Subcutaneous preadipocyte (primary cell): ENCODE results near the gene CBL. TPM values are rescaled to one million over a fixed set of nuclear protein-coding genes. Genes with fewer than 3 reads are reported as not detected.

ENCODE experiments used
- small RNA-seq: library from RNA; depleted of rRNA; stranded (forward); fragments of <200 nt; gene quantifications from one replicate; pipeline ENCODE3, GENCODE V24; 2012
- total RNA-seq: library from RNA; depleted of rRNA; stranded (reverse); fragments of >200 nt; gene quantifications from 2 replicates; pipeline ENCODE4 v1.2.3, GENCODE V29; 2012

Gene CBL
- total RNA-seq = 8.1 and 11.7 TPM in 2 replicates

GRCh38 chr11:119205574-119206510 is at the start of gene CBL:
Gene CBL, plus strand, starts transcription at chr11:119206339. Its CDS starts 79 bp downstream, at chr11:119206418.

DNA sequence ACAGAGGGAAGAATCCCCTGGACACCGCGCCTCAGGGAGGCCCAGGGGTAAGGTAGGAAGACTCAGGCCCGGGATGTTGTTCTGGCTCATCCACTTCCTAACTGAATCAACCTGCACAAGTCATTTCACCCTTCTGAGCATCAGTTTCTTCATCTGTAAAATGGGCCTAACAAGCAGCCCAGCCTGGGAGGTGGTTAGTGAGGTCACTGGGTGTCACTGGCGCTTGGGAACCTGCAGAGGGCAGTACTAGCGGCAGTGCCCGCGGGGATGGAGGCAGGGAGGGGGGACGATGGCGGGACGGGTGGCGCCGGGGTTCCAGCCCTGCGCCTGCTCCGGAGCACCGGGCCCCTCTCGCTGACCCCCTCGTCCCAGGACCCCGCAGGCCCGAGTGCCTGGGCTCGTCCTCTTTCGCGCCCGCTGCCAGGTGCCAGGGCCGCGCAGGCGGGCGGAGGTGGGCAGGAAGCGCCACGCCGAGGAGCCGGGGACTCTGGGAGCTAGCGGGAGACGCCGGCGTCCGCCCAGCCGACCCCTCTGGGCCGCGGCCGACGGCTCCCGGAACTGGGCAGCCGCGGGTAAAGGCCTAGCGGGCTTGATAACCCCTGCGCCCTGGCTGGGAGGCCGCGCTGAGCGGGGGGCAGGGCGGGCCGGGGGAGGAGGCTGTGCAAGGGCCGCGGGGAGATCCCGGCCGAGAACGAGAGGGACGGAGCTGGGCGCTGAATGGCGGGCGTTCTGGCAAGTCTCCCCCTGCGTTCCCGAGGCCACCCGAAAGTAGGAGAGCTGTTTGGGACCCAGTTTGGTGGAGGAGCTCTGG is 37.5 kb upstream of the CBL start, which contains the start of gene NLRX1:
Gene NLRX1 (plus strand): TSS at position 255 of the 811 bp plus-strand sequence. CDS start 2,679 bp downstream, outside the sequence.

DNA sequence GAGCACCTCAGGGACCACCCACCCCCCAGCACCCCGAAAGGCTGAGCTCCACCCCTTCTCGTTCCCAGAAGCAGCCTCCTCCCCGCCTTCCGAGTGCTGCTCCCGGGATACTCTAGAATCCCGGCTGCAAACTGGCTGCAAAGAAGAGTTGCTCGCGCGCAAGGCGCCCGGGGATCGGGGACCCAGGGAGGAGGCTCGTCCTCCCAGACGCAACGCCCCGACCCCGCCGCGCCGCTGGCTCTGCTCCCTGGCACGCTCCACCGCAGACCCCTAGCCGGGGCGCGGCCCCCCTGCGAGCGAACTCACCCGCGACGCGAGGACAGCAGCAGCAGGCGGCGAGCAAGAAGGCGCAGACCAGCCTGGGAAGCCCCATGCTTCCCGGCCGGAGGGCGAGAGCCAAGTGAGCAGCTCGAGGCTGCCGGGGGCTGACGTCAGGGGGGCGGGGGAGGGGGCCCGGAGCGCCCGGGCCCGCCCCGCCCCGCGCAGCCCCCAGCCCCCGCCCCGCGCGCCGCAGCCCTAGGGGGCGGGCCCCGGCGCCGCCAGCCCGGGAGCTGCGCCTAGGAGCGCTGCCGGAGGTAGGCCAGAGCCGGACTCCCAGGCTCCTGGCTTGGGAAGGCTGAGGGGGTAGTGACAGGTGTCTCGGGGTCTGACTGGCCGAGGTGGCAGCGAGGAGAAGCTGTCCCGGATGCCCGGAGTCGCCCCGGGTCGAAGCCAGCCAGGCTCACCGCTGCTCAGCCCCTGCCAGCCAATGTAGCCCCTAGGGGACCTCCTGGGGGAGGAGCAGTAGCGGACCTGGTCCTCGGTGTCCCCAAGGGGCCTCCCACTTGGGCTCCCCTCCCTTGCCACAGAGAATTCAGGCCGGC is 110.8 kb downstream of the CBL start, which contains the start of gene MCAM:
Gene MCAM (minus strand): TSS at position 402 of the 863 bp plus-strand sequence. CDS start 29 bp downstream, at position 373.

GRCh38 chr11:119334174-119334930 is 128.2 kb downstream of the CBL start, which contains the start of gene RNF26:
Gene RNF26, plus strand, starts transcription at chr11:119334527. Its CDS starts 596 bp downstream, at chr11:119335123.

DNA sequence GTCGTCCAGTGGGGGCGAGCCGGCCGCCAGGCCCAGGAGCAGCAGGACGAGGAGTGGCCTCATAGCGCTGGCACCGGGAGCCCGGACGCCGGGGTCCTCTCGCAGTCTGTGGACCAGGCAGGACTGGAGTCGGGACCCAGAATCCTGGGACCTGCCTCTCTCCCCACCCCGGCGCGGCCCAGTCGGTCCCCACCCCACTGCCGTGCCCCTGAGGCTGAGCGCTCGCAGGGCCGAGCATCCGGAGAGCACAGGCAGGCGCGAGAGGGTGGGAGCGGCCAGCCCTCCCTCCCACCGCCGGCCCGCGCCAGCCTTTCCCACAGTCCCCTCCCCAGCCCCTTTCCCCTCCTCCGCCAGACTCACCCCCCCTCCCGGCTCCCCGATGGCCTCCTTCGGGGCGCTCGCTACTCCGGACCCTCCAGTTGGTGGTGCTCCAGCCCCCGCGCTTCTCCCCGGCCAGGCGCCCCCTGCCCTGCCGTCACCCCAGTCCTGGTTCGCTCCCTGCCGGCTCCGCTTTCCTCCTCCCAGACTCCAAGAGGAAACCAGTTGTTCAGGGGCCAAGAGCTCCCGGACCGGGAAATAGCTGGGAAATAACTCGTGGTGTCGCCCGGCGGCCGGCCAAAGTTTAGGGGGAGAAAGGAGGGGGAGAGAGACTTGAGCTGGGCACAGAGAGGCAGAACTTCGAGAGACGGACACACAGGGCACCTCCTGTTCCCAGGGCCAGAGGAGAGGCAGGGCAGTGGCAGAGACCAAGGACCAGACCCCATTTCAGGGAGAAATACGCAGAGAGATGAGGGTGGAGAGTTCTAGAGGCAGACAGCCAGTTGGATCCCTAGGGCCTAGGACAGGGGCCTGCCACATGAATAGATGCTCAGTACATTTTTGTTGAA is 134.4 kb downstream of the CBL start, which contains the start of gene C1QTNF5:
Gene C1QTNF5 (minus strand): TSS at position 549 of the 887 bp plus-strand sequence. CDS start 486 bp downstream, at position 63.

DNA sequence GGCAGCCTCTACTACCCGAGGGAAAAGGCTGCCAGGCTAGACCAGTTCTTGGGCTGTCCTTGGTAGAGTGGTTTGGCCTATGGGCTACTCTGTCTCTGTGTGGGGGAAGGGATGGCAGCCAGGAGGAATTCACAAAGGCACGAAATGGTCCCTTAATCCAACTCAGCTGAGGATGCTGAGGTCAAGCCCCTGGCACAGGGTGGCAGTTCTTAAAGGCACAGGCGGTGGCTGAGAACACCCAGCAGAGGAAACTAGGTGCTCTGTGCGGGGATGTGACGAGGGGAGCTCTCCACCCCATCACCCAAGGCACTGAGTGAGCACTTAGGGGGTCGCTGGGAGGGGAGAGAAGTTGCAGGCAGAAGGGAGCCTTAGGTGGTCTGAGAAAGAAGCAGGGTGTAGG is 140.5 kb downstream of the CBL start, which contains the start of gene MFRP:
Gene MFRP (minus strand): TSS at position 101 of the 400 bp plus-strand sequence. CDS start 192 bp downstream, outside the sequence.

Small RNA genes lying within 50 kb of the gene (small RNA-seq; reads per million reads assigned to genes)
- not detected for gene RF01225
- not detected for gene RNU6-262P

Other genes with a start within 250 kb of the CBL start
- not detected in 2 replicates for gene FOXR1, start 234.6 kb upstream of the CBL start, total RNA-seq
- gene CENATAC, start 208.2 kb upstream of the CBL start, total RNA-seq = 21.7 and 29.7 TPM in 2 replicates
- 492 and 1,967 TPM in 2 replicates for gene RPS25, start 188.0 kb upstream of the CBL start, total RNA-seq
- gene TRAPPC4, start 187.6 kb upstream of the CBL start, total RNA-seq = 66.1 and 79.8 TPM in 2 replicates
- 12.5 TPM in 2 replicates for gene SLC37A4, start 175.5 kb upstream of the CBL start, total RNA-seq
- 73.1 and 128 TPM in 2 replicates for gene HYOU1, start 149.1 kb upstream of the CBL start, total RNA-seq
- 28.0 and 34.9 TPM in 2 replicates for gene VPS11, start 138.5 kb upstream of the CBL start, total RNA-seq
- 9.9 and 13.5 TPM in 2 replicates for gene HMBS, start 121.5 kb upstream of the CBL start, total RNA-seq
- gene DPAGT1, start 104.5 kb upstream of the CBL start, total RNA-seq = 25.4 and 26.8 TPM in 2 replicates
- 1.5 and 4.5 TPM in 2 replicates for gene C2CD2L, start 99.0 kb upstream of the CBL start, total RNA-seq
- 12.9 and 16.2 TPM in 2 replicates for gene HINFP, start 84.8 kb upstream of the CBL start, total RNA-seq
- gene ABCG4, start 57.3 kb upstream of the CBL start, total RNA-seq = under 0.01 TPM in 2 replicates
- 10.0 and 12.5 TPM in 2 replicates for gene NLRX1, start 37.6 kb upstream of the CBL start, total RNA-seq
- not detected in 2 replicates for gene NHERF4, start 20.9 kb upstream of the CBL start, total RNA-seq
- gene MCAM, start 110.8 kb downstream of the CBL start, total RNA-seq = 0.73 and 0.98 TPM in 2 replicates
- 5.9 and 7.0 TPM in 2 replicates for gene RNF26, start 128.2 kb downstream of the CBL start, total RNA-seq
- 0.39 and 0.73 TPM in 2 replicates for gene C1QTNF5, start 134.5 kb downstream of the CBL start, total RNA-seq
- not detected in 2 replicates for gene MFRP, start 140.4 kb downstream of the CBL start, total RNA-seq
- under 0.01 TPM in 1 of 2 replicates, not detected in the other for gene USP2, start 175.4 kb downstream of the CBL start, total RNA-seq
- gene THY1, start 216.8 kb downstream of the CBL start, total RNA-seq = 8.2 and 87.5 TPM in 2 replicates